Endothelial cell (in vitro differentiated cells): Measurements from ENCODE around the gene MMP11. TPM values are rescaled to one million over a fixed set of nuclear protein-coding genes. Genes with fewer than 3 reads are reported as not detected.
"Not testable (repeated sequence)": the region's sequence is repeated elsewhere in the genome, so short reads cannot be mapped to it uniquely, and the experiment has no call there.

Experiments
- DNase-seq: peaks from one replicate; pipeline ENCODE4 v3.0.0; 2021; ENCODE audit warnings: low spot score
- H3K27ac Mint-ChIP-seq: one replicate; pipeline ENCODE4 v1.8.0; 2021; ENCODE audit warnings: mixed read lengths, inconsistent platforms; ENCODE audit not compliant: unreplicated experiment
- H3K27me3 Mint-ChIP-seq: one replicate; pipeline ENCODE4 v1.8.0; 2021; ENCODE audit warnings: mild to moderate bottlenecking, moderate library complexity, mixed read lengths, inconsistent platforms; ENCODE audit not compliant: unreplicated experiment
- H3K36me3 Mint-ChIP-seq: one replicate; pipeline ENCODE4 v1.8.0; 2021; ENCODE audit warnings: mild to moderate bottlenecking, low read depth, mixed read lengths, inconsistent platforms; ENCODE audit not compliant: unreplicated experiment
- H3K4me1 Mint-ChIP-seq: one replicate; pipeline ENCODE4 v1.8.0; 2021; ENCODE audit warnings: mild to moderate bottlenecking, mixed read lengths, inconsistent platforms; ENCODE audit not compliant: unreplicated experiment
- H3K4me3 Mint-ChIP-seq: one replicate; pipeline ENCODE4 v1.8.0; 2021; ENCODE audit warnings: mild to moderate bottlenecking, mixed read lengths, inconsistent platforms; ENCODE audit not compliant: unreplicated experiment
- H3K9me3 Mint-ChIP-seq: one replicate; pipeline ENCODE4 v1.8.0; 2021; ENCODE audit warnings: mixed read lengths, inconsistent platforms; ENCODE audit not compliant: unreplicated experiment
- long read RNA-seq: library from polyadenylated mRNA; unstranded; transcript quantifications from one replicate; pipeline ENCODE4 v2.0.0, GENCODE V29; 2020; ENCODE audit not compliant: unreplicated experiment
- total RNA-seq: library from RNA; stranded (reverse); fragmentation: NEBNext Ultra II Directional; extraction: Animal tissue kit (Norgen Biotek cat#: 25700); gene quantifications from one replicate; pipeline ENCODE4 v1.2.1, GENCODE V29; 2021; ENCODE audit not compliant: unreplicated experiment
- TF ChIP-seq, protein P1 (sequence below): fragments of 200-600 bp; sonication (generic); IDR thresholded peaks from one replicate; pipeline ENCODE4 v1.5.0; 2021; ENCODE audit warnings: antibody characterized with exemption; ENCODE audit not compliant: unreplicated experiment

Gene MMP11, protein sequence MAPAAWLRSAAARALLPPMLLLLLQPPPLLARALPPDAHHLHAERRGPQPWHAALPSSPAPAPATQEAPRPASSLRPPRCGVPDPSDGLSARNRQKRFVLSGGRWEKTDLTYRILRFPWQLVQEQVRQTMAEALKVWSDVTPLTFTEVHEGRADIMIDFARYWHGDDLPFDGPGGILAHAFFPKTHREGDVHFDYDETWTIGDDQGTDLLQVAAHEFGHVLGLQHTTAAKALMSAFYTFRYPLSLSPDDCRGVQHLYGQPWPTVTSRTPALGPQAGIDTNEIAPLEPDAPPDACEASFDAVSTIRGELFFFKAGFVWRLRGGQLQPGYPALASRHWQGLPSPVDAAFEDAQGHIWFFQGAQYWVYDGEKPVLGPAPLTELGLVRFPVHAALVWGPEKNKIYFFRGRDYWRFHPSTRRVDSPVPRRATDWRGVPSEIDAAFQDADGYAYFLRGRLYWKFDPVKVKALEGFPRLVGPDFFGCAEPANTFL
- 3.4 TPM for total RNA-seq
- long read RNA-seq, partial matches to known transcripts, result 0 of 1 reads
- long read RNA-seq, other reads (novel, unspliced or antisense), result 1 of 1 reads

DNA sequence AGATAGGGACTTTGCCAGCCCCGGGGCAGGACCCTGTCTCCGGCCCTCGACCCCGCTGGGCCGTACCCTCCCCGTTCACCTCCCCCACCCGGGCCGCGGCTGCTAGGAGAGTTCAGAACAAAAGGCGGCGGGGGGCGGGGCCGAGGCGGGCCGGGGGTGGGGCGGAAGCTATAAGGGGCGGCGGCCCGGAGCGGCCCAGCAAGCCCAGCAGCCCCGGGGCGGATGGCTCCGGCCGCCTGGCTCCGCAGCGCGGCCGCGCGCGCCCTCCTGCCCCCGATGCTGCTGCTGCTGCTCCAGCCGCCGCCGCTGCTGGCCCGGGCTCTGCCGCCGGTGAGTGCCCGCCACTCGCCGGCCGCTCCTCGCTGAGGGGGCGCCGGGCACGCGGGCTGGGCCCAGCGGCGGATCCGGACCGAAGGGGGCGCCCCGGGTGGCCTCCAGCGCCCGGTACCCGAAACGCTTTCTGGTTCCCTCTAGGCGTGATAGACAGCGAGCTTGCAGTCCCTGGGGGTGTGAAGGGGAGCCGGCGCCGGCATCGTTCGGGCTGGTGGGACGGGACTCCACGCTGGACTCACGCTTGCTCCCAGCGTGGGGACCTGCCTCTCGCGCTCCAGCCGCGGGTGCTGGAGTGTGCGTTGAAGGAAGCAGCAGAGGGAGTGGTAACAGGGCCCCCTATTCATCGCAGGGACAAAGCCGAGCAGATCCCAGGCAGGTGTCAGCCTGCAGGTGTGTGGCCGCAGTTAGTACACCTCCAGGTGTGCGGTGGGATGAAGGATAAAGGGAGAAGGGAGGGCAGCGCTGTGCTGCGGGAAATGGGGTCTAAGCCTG is at the start of gene MMP11:
Gene MMP11, plus strand, starts transcription at position 201 of the 825 bp plus-strand sequence. Its CDS starts 22 bp downstream, at position 223.
- Mint-ChIP-seq H3K27ac (peak within 1 kb of the TSS; percentile 57), H3K9me3 (no peaks in the 10 kb centered on the region), H3K4me3 (peak within 1 kb of the TSS; percentile 79), H3K36me3 (peaks cover 5% of the 10 kb centered on the region), H3K27me3 (peaks cover 9% of the 10 kb centered on the region), H3K4me1 (peaks cover 8% of the 10 kb centered on the region)
- DNase-seq, result peak; percentile 52
- TF ChIP-seq, protein P1, sequence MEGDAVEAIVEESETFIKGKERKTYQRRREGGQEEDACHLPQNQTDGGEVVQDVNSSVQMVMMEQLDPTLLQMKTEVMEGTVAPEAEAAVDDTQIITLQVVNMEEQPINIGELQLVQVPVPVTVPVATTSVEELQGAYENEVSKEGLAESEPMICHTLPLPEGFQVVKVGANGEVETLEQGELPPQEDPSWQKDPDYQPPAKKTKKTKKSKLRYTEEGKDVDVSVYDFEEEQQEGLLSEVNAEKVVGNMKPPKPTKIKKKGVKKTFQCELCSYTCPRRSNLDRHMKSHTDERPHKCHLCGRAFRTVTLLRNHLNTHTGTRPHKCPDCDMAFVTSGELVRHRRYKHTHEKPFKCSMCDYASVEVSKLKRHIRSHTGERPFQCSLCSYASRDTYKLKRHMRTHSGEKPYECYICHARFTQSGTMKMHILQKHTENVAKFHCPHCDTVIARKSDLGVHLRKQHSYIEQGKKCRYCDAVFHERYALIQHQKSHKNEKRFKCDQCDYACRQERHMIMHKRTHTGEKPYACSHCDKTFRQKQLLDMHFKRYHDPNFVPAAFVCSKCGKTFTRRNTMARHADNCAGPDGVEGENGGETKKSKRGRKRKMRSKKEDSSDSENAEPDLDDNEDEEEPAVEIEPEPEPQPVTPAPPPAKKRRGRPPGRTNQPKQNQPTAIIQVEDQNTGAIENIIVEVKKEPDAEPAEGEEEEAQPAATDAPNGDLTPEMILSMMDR, result no peak

DNA sequence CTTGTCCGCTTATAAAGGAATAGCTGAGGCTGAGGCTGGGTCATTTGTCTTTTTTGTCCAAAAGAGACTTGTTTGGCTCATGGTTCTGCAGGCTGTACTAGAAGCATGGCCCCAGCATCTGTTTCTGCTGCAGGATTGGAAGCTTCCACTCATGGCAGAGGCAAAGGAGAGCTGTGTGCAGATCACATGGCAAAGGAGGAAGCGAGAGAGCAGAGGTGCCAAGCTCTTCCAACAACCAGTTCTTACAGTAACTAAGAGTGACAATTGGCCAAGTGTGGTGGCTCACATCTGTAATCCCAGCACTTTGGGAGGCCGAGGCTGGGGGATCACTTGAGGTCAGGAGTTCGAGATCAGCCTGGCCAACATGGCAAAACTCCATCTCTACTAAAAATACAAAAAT is 44.5 kb upstream of the MMP11 start:
- not testable (repeated sequence) for H3K27me3 Mint-ChIP-seq, H3K27ac Mint-ChIP-seq, H3K4me1 Mint-ChIP-seq, H3K9me3 Mint-ChIP-seq, DNase-seq, H3K36me3 Mint-ChIP-seq, H3K4me3 Mint-ChIP-seq

DNA sequence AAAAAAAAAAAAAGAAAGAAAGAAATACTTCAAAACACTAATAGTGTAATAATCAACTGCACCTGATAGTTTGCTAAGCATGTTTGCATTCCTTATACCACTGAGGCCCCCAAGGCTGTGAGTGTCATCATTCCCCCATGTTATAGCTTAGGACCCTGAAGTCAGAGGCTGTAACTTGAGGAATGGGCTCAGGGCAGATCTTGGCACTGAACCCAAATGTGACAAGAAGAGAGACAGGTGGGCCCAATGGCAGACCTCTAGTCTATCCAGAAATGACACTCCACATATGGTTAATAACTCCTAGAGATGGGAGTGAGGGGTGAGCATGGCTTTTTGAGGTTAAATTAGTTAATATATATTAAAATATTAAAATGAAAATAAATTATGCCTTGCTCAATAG is 35.0 kb upstream of the MMP11 start:
- H3K27ac Mint-ChIP-seq, result no peak overlapping the region
- TF ChIP-seq, protein P1, result no peak
- no peaks in the 10 kb centered on the region for H3K36me3 Mint-ChIP-seq
- no peaks in the 10 kb centered on the region for H3K9me3 Mint-ChIP-seq
- peaks cover 19% of the 10 kb centered on the region for H3K4me1 Mint-ChIP-seq
- H3K27me3 Mint-ChIP-seq, result peaks cover 7% of the 10 kb centered on the region
- DNase-seq, result no peak
- H3K4me3 Mint-ChIP-seq, result no peak overlapping the region

DNA sequence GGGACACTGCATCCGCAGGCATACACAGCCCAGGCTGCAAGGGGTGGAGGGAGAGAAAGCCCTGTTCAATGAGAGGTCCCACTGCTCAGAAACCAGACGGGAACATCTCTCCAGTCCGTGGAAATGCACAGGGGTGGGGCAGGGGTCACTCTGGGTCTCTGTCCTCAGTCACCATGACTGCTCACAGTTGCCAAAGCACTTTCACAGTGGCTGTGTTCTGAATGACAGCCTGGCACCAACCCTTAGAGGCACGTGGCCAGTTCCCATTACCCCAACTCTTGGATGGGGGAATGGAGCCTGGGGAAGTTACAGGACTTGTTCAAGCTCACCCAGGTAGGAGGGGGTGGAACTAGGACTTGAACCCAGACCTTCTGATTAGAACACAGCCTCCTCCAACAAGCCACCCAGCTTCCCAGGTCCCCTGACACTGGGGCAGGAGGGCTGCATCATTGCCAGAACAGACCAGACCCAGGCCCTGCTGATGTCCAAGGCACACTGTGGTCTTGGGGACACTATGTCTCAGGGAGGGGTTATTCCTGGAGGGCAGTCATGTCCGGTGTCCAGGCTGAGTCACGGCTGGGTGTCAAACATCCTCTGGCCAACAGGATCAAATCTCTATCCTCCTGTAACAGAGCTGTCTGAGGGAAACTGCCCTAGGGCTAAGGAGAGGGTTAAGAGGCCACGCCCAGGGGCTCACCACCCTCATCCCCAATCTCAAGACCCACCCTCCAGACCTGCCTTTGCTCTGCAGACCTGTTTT is 30.0 kb upstream of the MMP11 start:
- TF ChIP-seq, protein P1, result no peak
- H3K4me1 Mint-ChIP-seq, result peaks cover 3% of the 10 kb centered on the region
- peaks cover 3% of the 10 kb centered on the region for H3K27me3 Mint-ChIP-seq
- no peak overlapping the region for H3K27ac Mint-ChIP-seq
- H3K36me3 Mint-ChIP-seq, result peaks cover 26% of the 10 kb centered on the region
- no peak for DNase-seq
- H3K4me3 Mint-ChIP-seq, result no peak overlapping the region
- H3K9me3 Mint-ChIP-seq, result no peaks in the 10 kb centered on the region

DNA sequence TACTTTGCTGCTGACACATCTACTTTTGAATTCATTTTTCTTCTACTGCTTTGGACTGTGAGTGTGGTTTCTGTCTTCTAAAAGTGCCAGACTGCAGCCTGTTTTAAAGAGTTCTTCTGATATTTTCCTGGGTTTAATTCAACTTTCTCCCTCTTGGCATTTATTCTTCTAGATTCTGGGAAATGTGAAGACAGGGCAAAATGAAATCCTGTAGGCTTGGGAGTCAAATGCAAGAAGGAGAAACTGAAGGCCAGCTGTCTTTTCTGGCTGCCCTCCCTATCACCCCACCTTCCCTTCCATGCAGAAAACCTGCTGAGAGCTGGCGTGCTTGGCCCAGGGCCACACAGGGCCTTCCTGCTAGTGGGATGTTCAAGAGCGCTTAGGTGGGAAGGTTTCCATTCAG is 29.3 kb upstream of the MMP11 start:
- TF ChIP-seq, protein P1, result no peak
- Mint-ChIP-seq H3K27me3 (peaks cover 3% of the 10 kb centered on the region), H3K4me1 (peaks cover 3% of the 10 kb centered on the region), H3K36me3 (peaks cover 26% of the 10 kb centered on the region), H3K27ac (no peak overlapping the region), H3K9me3 (no peaks in the 10 kb centered on the region), H3K4me3 (no peak overlapping the region)
- no peak for DNase-seq
